ENCODE measurements around the gene MAG. TPM values are rescaled to one million over a fixed set of nuclear protein-coding genes. Genes with fewer than 3 reads are reported as not detected.
A peak's percentile ranks its signal among the peaks of the same experiment; 100 is the strongest.

The MAG gene
- total and polyA plus RNA-seq, 9 of the 15 experiments (the other 6 are each of a cell fraction or from before 2014, with no cell fraction given) = 0.11 to 10.0 (median 1.6) TPM

- TF ChIP-seq CTCFL (IDR thresholded peaks at IDR 0.05; ENCODE audit: borderline replicate concordance, insufficient read depth, low read depth, low read length, poor library complexity, severe bottlenecking) = peak; percentile 40
- TF ChIP-seq BRCA1 (IDR thresholded peaks at IDR 0.05) = no peak
- no peak for TF ChIP-seq BRCA1 (CRISPR knock-in tag; IDR thresholded peaks at IDR 0.05)
- TF ChIP-seq HOMEZ (CRISPR knock-in tag; IDR thresholded peaks at IDR 0.05) = 0 out of 2 replicates have a peak, but pooled peaks have one; percentile 45
- no peak for TF ChIP-seq ETV1 (tag; conservative IDR thresholded peaks at IDR 0.05; ENCODE audit: low read depth)
- TF ChIP-seq NCOA6 (IDR thresholded peaks at IDR 0.05) = no peak
- no peak for TF ChIP-seq ZNF347 (CRISPR knock-in tag; IDR thresholded peaks at IDR 0.05; ENCODE audit: low read depth)
- TF ChIP-seq ZNF263 (CRISPR knock-in tag; IDR thresholded peaks at IDR 0.05; ENCODE audit: borderline replicate concordance) = no peak
- TF ChIP-seq HMGXB4 (CRISPR knock-in tag; IDR thresholded peaks at IDR 0.05) = no peak
- no peak for TF ChIP-seq ELF4 (CRISPR knock-in tag; IDR thresholded peaks at IDR 0.05)
- no peak for TF ChIP-seq SMARCA4 (IDR thresholded peaks at IDR 0.05)
- TF ChIP-seq KDM4B (IDR thresholded peaks at IDR 0.05; ENCODE audit: borderline replicate concordance in 2 of 2, low read depth in 1 of 2) = no peak
- no peak for TF ChIP-seq NCOA4 (IDR thresholded peaks at IDR 0.05; ENCODE audit: partially characterized antibody)
- TF ChIP-seq PATZ1 (CRISPR knock-in tag; IDR thresholded peaks at IDR 0.05; ENCODE audit: borderline replicate concordance) = no peak
- no peak for TF ChIP-seq DLX4 (CRISPR knock-in tag; IDR thresholded peaks at IDR 0.05)
- no peak for TF ChIP-seq HINFP (tag; conservative IDR thresholded peaks at IDR 0.05; ENCODE audit: low read depth)
- no peak for TF ChIP-seq ZNF668 (CRISPR knock-in tag; IDR thresholded peaks at IDR 0.05)
Observed at GRCh38 chr19:35306473-35307246, 14.7 kb downstream of the MAG start (continued).

Measured in K562 (cell line).